GM18951 (cell line): ENCODE measurements around the gene ZNF697.

ENCODE experiments used
- POLR2A ChIP-seq: IDR thresholded peaks from 4 replicates; pipeline ENCODE4 v1.6.1; 2011; ENCODE audit warnings: mild to moderate bottlenecking; ENCODE audit not compliant: insufficient read length, insufficient read depth; ENCODE audit errors: extremely low read depth
- in situ Hi-C: fragments of 300-500 bp; cut with MboI; formaldehyde crosslinking; loops from one replicate; pipeline ENCODE4 v1.12.0; 2022; ENCODE audit warnings: low sequenced_read_pairs, mixed read lengths, inconsistent platforms; ENCODE audit not compliant: unreplicated experiment

Gene ZNF697

GRCh38 chr1:119653135-119653838, 5.2 kb upstream of the ZNF697 start:
- in situ Hi-C loops = loop anchor here (5.0 kb wide), 1 partner anchor 36 kb away; no protein-coding TSS in a partner anchor
- no peak for TF ChIP-seq POLR2A

- in situ Hi-C loops = loop anchor here (5.0 kb wide), 1 partner anchor 35 kb away; no protein-coding TSS in a partner anchor
- TF ChIP-seq POLR2A = no peak
Measured at GRCh38 chr1:119652587-119652986, 4.5 kb upstream of the ZNF697 start.

GRCh38 chr1:119651641-119652040, 3.6 kb upstream of the ZNF697 start:
- in situ Hi-C loops = loop anchor here (5.0 kb wide), 1 partner anchor 34 kb away; no protein-coding TSS in a partner anchor
- TF ChIP-seq POLR2A = no peak

- no peak for TF ChIP-seq POLR2A
- in situ Hi-C loops = loop anchor here (5.0 kb wide), 1 partner anchor 34 kb away; no protein-coding TSS in a partner anchor
Measured at GRCh38 chr1:119651133-119651532, 3.1 kb upstream of the ZNF697 start.

GRCh38 chr1:119648620-119649004, 546 bp upstream of the ZNF697 start:
- no peak for TF ChIP-seq POLR2A
- in situ Hi-C loops = no loop called here

GRCh38 chr1:119647228-119647733, 785 bp downstream of the ZNF697 start:
- in situ Hi-C loops = no loop called here
- no peak for TF ChIP-seq POLR2A

GRCh38 chr1:119646521-119647227, 1.4 kb downstream of the ZNF697 start:
- in situ Hi-C loops = no loop called here
- no peak for TF ChIP-seq POLR2A

- in situ Hi-C loops = no loop called here
- no peak for TF ChIP-seq POLR2A
Measured at GRCh38 chr1:119639109-119639508, 9.0 kb downstream of the ZNF697 start.

GRCh38 chr1:119637710-119638109, 10.4 kb downstream of the ZNF697 start:
- no peak for TF ChIP-seq POLR2A
- in situ Hi-C loops = no loop called here

GRCh38 chr1:119636491-119637089, 11.5 kb downstream of the ZNF697 start:
- TF ChIP-seq POLR2A = no peak
- in situ Hi-C loops = no loop called here

GRCh38 chr1:119635811-119636390, 12.2 kb downstream of the ZNF697 start:
- in situ Hi-C loops = no loop called here
- no peak for TF ChIP-seq POLR2A

GRCh38 chr1:119634016-119634415, 14.1 kb downstream of the ZNF697 start:
- no peak for TF ChIP-seq POLR2A
- in situ Hi-C loops = no loop called here

- in situ Hi-C loops = no loop called here
- TF ChIP-seq POLR2A = no peak
Measured at GRCh38 chr1:119633575-119633974, 14.5 kb downstream of the ZNF697 start.
